Peyer's patch (tissue), 4 donors: ENCODE results near the gene ATPAF2.
A peak's percentile ranks its signal among the peaks of the same experiment; 100 is the strongest.

Experiments used
- CTCF ChIP-seq, 6 experiments: fragments of 450-650 bp in 4 of 6; fragments of 200-600 bp in 2 of 6; sonication (generic) in 1 of 6; IDR thresholded peaks; one replicate each; pipeline ENCODE4 v1.5.1; 2017 to 2019; ENCODE audit warnings: antibody characterized with exemption in 6 of 6, mild to moderate bottlenecking in 3 of 6, moderate library complexity in 1 of 6
- POLR2A ChIP-seq, 2 donors: fragments of 450-650 bp; IDR thresholded peaks; one replicate each; pipeline ENCODE4 v1.5.1; 2017; ENCODE audit warnings: antibody characterized with exemption in 2 of 2, mild to moderate bottlenecking in 2 of 2, moderate library complexity in 2 of 2

- no peak for TF ChIP-seq POLR2A (IDR thresholded peaks at IDR 0.05)
- TF ChIP-seq CTCF (IDR thresholded peaks at IDR 0.05): peak in 4 of 6 experiments; percentile 13 to 31 (median 26)
These were observed 4.5 kb upstream of the ATPAF2 start for GRCh38 chr17:18043491-18043890.
